ENCODE results near the gene ROBO1. TPM values are rescaled to one million over a fixed set of nuclear protein-coding genes. Genes with fewer than 3 reads are reported as not detected.

ROBO1 gene
- total RNA-seq, 1 donor, result 34.2 TPM

DNA sequence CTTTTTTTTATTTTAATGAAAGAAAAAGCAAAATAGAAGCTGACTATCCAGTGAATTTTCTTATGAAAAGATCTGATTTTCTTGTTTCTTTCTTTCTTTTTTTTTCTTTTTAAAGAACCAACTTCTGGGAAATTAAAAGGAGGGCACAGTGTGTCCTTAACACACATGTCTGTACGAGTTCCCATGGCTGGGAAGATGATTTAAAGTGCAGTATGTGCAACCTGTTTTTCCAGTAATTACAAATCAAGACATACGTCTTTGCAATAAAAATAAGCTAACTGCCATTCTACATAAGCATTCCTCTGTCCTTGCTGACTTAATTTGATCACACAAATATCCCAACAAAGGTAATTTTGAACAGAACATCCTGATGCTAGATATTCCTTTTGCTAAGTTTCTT, 416.1 kb downstream of the ROBO1 start:
- H3K4me3 ChIP-seq (ENCODE audit: low read depth, low read length), result no peak overlapping the region
- no peak for DNase-seq (ENCODE audit: low read depth)
- TF ChIP-seq, protein P1, sequence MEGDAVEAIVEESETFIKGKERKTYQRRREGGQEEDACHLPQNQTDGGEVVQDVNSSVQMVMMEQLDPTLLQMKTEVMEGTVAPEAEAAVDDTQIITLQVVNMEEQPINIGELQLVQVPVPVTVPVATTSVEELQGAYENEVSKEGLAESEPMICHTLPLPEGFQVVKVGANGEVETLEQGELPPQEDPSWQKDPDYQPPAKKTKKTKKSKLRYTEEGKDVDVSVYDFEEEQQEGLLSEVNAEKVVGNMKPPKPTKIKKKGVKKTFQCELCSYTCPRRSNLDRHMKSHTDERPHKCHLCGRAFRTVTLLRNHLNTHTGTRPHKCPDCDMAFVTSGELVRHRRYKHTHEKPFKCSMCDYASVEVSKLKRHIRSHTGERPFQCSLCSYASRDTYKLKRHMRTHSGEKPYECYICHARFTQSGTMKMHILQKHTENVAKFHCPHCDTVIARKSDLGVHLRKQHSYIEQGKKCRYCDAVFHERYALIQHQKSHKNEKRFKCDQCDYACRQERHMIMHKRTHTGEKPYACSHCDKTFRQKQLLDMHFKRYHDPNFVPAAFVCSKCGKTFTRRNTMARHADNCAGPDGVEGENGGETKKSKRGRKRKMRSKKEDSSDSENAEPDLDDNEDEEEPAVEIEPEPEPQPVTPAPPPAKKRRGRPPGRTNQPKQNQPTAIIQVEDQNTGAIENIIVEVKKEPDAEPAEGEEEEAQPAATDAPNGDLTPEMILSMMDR (IDR thresholded peaks at IDR 0.05; ENCODE audit: insufficient read depth, low read length), result no peak

DNA sequence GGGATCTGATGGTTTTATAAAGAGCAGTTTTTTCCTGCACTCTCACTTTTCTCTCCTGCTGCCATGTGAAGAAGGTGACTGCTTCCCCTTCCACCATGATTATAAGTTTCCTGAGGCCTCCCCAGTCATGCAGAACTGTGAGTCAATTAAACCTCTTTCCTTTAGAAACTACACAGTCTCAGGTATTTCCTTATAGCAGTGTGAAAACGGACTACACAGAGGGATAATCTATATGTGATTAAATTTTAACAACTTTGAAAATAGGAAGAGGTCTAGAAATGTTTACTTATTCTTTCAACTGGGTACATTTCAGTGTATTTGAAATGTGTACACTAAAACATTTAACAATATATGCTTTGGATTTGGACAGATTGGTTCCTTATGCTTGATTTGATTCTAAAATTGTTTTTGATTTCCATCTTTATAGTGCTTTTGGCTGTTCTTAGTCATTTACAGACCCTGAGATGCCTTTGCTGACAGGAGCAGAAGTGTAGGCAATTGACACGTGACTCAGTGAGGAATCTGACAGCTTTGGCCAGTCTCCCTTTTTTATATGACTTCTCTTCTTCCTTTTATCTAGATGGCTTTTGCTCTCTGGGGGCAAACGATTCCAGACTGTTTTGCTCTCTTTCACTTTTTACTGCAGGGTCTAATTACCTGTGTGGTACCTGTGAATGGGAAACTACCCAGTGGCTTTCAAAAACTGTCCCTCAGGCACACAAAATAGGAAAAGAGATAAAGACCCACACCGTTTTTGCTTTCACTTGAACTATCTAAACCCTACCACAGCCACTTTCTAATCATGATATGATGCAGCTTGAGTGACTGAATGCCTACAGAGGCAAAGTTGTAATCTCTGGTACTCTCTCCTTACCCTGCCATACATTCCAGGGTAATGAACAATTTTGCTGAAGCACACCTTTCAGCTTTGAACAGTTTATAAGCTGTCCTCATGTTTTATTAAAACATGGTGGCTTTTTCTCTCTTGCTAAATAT, 422.6 kb downstream of the ROBO1 start:
- TF ChIP-seq, protein P1 (IDR thresholded peaks at IDR 0.05; ENCODE audit: insufficient read depth, low read length), result no peak
- no peak overlapping the region for H3K4me3 ChIP-seq (ENCODE audit: low read depth, low read length)
- no peak for DNase-seq (ENCODE audit: low read depth)

DNA sequence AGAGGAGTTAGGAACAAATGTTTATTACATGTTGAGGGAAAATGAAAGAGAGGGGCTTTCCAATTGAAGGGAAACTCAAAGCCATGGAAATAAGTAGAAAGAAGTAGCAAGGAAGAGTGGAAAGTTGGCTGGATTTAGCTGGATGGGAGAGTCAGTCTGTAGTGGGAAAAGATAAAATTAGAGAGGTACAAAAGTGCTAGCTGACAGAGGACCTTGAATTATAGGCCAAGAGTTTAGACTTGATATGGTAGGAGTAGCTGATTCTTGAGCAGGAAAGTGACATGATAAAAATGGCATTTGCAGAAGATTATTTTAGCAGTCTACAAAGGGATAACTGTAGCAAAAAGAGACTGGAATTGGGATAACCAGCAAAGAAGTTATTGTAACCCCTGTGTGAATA, 425.8 kb downstream of the ROBO1 start:
- no peak overlapping the region for H3K4me3 ChIP-seq (ENCODE audit: low read depth, low read length)
- TF ChIP-seq, protein P1 (IDR thresholded peaks at IDR 0.05; ENCODE audit: insufficient read depth, low read length), result no peak
- no peak for DNase-seq (ENCODE audit: low read depth)

DNA sequence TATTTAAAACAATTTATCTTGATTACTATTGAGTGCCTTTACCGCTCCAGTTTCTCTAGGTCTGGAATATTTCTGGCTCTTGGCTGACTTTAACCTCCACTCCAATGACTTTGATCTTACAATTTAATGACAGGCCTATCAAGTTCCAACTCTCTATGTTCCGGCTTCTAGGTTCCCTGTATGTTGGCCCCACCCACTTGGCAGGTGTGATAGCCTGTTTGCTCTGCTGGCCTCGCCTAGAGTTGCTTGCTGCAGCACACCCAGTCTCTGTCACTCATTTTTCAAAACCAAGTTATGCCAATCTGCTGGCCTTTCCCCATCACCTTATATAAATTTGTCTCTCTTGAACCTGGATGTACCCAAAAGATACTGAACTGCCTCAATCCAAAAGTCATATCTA, 428.0 kb downstream of the ROBO1 start:
- DNase-seq (ENCODE audit: low read depth), result no peak
- H3K4me3 ChIP-seq (ENCODE audit: low read depth, low read length), result no peak overlapping the region
- TF ChIP-seq, protein P1 (IDR thresholded peaks at IDR 0.05; ENCODE audit: insufficient read depth, low read length), result no peak

DNA sequence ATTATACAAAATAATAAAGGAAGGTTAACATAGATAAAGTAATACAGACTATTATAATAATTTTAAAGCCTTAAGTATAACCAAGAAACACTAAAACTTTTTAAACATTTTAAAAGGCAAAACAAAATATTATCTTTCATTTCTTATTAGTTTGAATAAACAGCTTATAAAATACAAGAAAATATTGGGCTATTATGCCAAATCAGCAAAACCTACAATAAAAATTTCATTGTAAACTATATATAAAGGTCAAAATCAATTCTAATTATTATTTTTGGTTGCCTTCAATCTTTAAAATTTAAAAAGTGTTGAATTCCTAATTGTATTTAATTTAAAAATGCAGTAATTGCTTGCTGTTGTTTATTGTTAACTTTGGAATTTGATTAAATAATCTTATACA, 430.0 kb downstream of the ROBO1 start:
- H3K4me3 ChIP-seq (ENCODE audit: low read depth, low read length), result no peak overlapping the region
- TF ChIP-seq, protein P1 (IDR thresholded peaks at IDR 0.05; ENCODE audit: insufficient read depth, low read length), result no peak
- no peak for DNase-seq (ENCODE audit: low read depth)

DNA sequence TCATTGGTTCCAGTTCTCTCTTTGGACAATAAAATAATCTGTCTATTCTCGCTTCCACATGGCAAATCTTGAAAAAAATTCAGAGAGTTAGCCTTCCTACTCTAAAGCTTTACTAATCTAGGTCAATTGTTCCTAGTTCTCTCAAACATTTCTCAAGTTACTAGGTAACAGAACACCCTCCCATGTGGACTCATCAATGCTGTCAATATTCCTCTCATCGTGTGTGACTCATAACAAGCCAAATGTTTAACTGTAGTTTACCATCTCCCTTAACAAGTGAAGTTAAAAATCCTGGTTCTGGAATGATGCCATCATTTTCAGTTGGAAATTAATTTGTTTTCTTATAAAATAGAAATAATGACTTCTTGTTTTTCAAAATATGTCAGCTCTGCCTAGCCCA, 438.6 kb downstream of the ROBO1 start:
- DNase-seq (ENCODE audit: low read depth), result no peak
- TF ChIP-seq, protein P1 (IDR thresholded peaks at IDR 0.05; ENCODE audit: insufficient read depth, low read length), result no peak
- no peak overlapping the region for H3K4me3 ChIP-seq (ENCODE audit: low read depth, low read length)
